ENCODE measurements around the gene ZNHIT2.
"Not testable (repeated sequence)": the region's sequence is repeated elsewhere in the genome, so short reads cannot be mapped to it uniquely, and the experiment has no call there.

ZNHIT2 gene

DNA sequence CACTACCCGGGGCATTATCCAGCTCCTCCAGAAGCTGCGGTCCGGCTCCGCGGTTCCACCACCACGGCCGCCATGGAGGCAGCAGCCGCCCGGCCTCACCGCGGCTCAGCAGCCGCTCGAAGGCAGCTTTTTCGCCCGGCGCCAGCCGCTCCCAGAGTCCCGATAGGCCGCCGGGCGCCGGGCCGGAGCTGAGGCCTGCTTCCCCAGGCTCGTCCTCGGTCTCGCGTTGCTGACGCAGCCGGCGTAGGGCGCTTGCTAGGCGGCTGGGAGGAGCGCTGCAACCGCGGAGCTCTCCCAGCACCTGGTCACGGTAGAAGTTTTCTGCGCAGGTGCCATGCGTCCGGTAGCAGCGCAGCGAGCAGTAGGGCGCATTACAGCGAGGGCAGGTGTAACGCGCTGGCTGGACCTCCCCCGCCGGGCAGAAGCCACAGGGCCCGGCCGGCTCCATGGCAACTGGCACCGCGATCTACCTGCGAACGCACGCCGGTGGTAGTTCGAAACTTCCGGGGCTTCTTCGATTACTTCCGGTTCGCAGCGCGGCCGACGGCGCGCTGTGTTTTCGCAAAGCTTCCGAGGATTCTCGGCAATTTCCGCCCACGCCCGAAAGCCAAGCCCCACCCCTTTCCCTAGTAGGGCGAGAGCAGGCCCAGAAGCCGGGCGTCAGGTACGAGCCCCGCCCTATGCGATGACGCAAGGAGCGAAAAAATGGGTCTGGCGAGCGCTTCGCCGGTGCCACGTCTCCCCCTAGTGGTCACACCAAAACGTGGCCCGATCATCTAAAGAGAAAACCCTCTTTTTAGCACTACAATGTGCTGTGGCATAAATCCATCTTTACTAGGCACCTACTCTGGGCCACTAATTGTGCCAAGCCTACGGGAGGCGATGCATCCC is at the start of gene ZNHIT2:
TSS of gene ZNHIT2 (minus strand) at position 496 of the 891 bp plus-strand sequence. CDS start at position 448, 48 bp downstream.
- peak; percentile 99 to 100 (median 99) for DNase-seq

- DNase-seq: no peak
Measured at GRCh38 chr11:65166893-65167292, 49.4 kb upstream of the ZNHIT2 start.

- DNase-seq: no peak
Measured at GRCh38 chr11:65165410-65166317, 48.2 kb upstream of the ZNHIT2 start.

- DNase-seq: no peak
Measured at GRCh38 chr11:65163684-65164083, 46.2 kb upstream of the ZNHIT2 start.

DNA sequence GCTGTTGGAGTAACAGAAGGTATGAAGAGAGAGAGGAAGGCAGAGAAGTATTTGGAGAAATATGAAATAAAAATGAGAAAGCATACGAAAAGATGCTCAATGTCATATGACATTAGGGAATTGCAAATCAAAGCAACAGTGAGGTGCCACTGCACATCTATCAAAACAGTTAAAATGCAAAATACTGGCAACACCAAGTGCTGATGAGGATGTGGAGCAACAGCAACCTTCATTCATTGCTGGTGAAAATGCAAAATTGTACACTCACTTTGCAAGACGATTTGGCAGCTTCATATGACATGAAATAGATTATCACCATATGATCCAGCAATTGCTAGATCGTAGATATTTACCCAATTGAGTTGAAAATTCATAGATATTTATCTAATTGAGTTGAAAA is 43.1 kb upstream of the ZNHIT2 start:
- DNase-seq: no peak

GRCh38 chr11:65159012-65159411 is 41.5 kb upstream of the ZNHIT2 start:
- no peak for DNase-seq

- no peak for DNase-seq
Measured at GRCh38 chr11:65157336-65157735, 39.8 kb upstream of the ZNHIT2 start.

GRCh38 chr11:65156926-65157325 is 39.4 kb upstream of the ZNHIT2 start:
- no peak for DNase-seq

- DNase-seq: no peak
Measured at GRCh38 chr11:65156256-65156655, 38.8 kb upstream of the ZNHIT2 start.

DNA sequence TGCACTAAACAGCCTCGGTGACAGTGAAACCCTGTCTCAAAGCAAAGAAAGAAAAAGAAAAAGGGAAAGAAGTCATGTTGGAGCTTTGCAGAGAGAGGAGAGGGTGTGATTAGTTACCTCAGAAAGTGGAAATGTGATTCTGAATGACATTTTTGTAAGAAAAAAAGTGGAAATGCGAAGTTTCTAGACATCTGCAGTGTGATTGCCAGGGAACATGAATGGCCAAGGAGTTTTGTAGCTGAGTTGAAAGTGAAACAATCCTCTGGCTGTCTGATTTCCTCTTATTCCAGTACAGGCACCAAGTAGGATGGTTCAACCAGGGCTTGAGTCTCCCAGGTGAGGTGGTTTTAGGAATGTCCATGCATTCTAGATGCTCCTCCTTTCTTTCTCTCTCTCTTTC is 34.6 kb upstream of the ZNHIT2 start:
- DNase-seq: no peak

- DNase-seq: no peak
Measured at GRCh38 chr11:65151331-65151899, 33.9 kb upstream of the ZNHIT2 start.

GRCh38 chr11:65150509-65151299 is 33.2 kb upstream of the ZNHIT2 start:
- DNase-seq: no peak

- not testable (repeated sequence) for DNase-seq
Measured at GRCh38 chr11:65150131-65150508, 32.6 kb upstream of the ZNHIT2 start.

DNA sequence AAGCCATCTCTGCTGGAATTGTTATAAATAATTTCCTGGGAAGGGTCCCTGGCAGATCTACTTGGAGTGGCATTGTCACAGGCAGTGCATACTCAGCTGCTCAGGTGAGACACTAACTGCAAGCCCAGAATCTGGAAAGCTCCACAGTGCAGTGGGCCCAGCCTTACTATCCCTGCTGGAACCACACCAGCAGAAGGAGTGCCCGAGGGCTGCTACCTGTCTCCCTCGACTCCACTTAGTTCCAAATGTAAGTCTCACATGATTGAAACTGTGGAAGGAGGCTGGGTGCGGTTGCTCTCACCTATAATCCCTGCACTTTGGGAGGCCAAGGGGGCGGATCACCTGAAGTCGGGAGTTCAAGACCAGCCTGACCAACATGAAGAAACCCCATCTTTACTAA is 31.2 kb upstream of the ZNHIT2 start:
- no peak for DNase-seq

DNA sequence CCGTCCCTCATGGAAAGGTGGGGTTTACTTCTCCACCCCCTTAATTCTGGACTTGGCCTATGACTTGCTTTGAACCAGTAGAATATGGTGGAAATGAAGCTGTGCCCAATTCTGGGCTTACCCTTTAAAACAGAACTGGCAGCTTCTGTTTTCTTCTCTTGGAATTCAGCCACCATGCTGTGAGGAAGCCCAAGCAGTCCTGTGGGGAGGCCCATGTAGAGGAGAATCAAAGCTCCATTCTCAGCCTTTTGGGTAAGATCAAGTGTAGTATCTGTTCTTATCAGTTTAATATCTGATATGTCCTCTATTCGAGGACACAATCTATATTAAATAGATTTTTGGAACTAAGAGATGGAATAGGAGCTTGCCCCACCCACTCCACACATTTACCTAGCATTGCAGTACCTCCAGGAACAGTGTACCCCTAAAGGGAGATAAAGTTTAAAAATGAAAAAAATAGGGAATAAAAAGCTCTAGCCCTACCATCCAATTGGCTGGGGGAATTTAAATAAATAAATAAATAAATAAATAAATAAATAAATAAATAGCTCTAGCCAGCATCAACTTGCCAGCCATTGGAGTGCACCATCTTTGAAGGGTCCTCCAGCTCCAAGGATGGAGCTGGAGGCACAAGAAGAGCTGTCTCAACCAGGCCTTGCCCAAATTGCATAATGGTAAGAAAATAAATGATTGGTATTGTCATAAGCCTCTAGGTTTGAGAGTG is 30.0 kb upstream of the ZNHIT2 start:
- no peak for DNase-seq

DNA sequence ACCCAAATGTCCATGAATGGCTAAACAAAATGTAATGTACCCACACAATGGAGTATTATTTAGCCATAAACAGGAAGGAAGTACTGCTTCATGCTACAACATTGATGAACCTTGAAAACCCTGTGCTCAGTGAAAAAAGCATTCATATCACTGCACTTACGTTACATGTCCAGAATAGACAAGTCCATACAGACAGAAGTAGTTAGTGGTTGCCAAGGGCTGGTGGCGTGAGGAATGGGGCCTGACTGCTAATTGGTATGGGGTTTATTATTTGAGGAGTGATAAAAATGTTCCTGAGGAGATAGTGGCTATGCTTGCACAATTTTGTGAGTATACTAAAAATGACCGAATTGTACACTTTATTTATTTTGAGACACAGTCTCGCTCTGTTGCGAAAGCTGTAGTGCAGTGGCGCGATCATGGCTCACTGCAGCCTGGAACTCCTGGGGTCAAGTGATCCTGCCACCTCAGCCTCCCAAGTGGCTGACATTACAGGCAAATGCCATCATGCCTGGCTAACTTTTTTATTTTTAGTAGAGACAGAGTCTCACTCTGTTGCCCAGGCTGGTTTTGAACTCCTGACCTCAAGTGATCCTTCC is 24.5 kb upstream of the ZNHIT2 start:
- DNase-seq: no peak

- no peak for DNase-seq
Measured at GRCh38 chr11:65136515-65137096, 19.1 kb upstream of the ZNHIT2 start.

- DNase-seq: no peak
Measured at GRCh38 chr11:65135633-65136145, 18.2 kb upstream of the ZNHIT2 start.

GRCh38 chr11:65134952-65135632 is 17.6 kb upstream of the ZNHIT2 start:
- peak; percentile 66 to 71 (median 70) for DNase-seq

Data from activated CD4-positive, CD25-positive, alpha-beta regulatory T cell (primary cell).